CD14-positive monocyte (primary cell): ENCODE results near the gene ERGIC3. TPM values are rescaled to one million over a fixed set of nuclear protein-coding genes. Genes with fewer than 3 reads are reported as not detected.

Source experiments
- DNase-seq, 3 donors: peaks; one replicate each; pipeline ENCODE4 v3.0.0-alpha.2; 2011 to 2022
- H2AFZ ChIP-seq: 2 replicates; pipeline ENCODE4 v1.6.0; 2012; ENCODE audit warnings: mild to moderate bottlenecking, low read depth, low read length, inconsistent platforms; ENCODE audit not compliant: insufficient read depth, poor library complexity, severe bottlenecking
- H3K27ac ChIP-seq, 2 donors: 1 replicate in 1 of 2; 2 replicates in 1 of 2; pipeline ENCODE4 v1.5.1; 2012 to 2013; ENCODE audit warnings: low read length in 2 of 2, control low read depth in 1 of 2, inconsistent platforms in 1 of 2, low read depth in 1 of 2, mild to moderate bottlenecking in 1 of 2
- H3K27me3 ChIP-seq, 2 donors: one replicate each; pipeline versions ENCODE4 v1.6.0 to v1.6.1; 2011 to 2013; ENCODE audit warnings: low read length in 2 of 2; ENCODE audit not compliant: control insufficient read depth in 2 of 2, insufficient read depth in 2 of 2
- H3K36me3 ChIP-seq, 2 donors: replicated peaks in 1 of 2; 1 replicate in 1 of 2; 2 replicates in 1 of 2; pipeline versions ENCODE4 v1.5.1 to v1.6.1; 2012 to 2013; ENCODE audit warnings: low read length in 2 of 2, control low read depth in 1 of 2, inconsistent platforms in 1 of 2, mild to moderate bottlenecking in 1 of 2; ENCODE audit not compliant: insufficient read depth in 2 of 2, control insufficient read depth in 1 of 2
- H3K4me1 ChIP-seq, 2 donors: 1 replicate in 1 of 2; 2 replicates in 1 of 2; pipeline versions ENCODE4 v1.5.1 to v1.6.1; 2012 to 2013; ENCODE audit warnings: low read length in 2 of 2, control low read depth in 1 of 2, inconsistent platforms in 1 of 2, mild to moderate bottlenecking in 1 of 2, moderate library complexity in 1 of 2; ENCODE audit not compliant: insufficient read depth in 2 of 2, control insufficient read depth in 1 of 2
- H3K4me2 ChIP-seq: replicated peaks from 2 replicates; pipeline ENCODE3; 2012; ENCODE audit warnings: low read length, moderate library complexity, mild to moderate bottlenecking; ENCODE audit not compliant: poor library complexity, severe bottlenecking; ENCODE audit errors: extremely low read depth
- H3K4me3 ChIP-seq, 3 experiments: fragments of 200-600 bp in 1 of 3; sonication (generic) in 1 of 3; replicated peaks in 1 of 3; 1 replicate in 2 of 3; 2 replicates in 1 of 3; pipeline ENCODE4 v1.5.1; 2011 to 2013; ENCODE audit warnings: low read length in 3 of 3, mild to moderate bottlenecking in 3 of 3, control low read depth in 2 of 3, low read depth in 2 of 3, inconsistent platforms in 1 of 3, moderate library complexity in 1 of 3
- H3K79me2 ChIP-seq: 2 replicates; pipeline ENCODE4 v1.6.0; 2012; ENCODE audit warnings: mild to moderate bottlenecking, control low read depth, inconsistent platforms, low read length, moderate library complexity; ENCODE audit not compliant: insufficient read depth
- H3K9ac ChIP-seq: 2 replicates; pipeline ENCODE4 v1.6.0; 2017; ENCODE audit warnings: low read length, mild to moderate bottlenecking; ENCODE audit not compliant: insufficient read depth, poor library complexity, severe bottlenecking
- H3K9me3 ChIP-seq, 2 donors: replicated peaks in 1 of 2; 1 replicate in 1 of 2; 2 replicates in 1 of 2; pipeline versions ENCODE4 v1.5.1 to v1.6.1; 2012 to 2013; ENCODE audit warnings: low read length in 2 of 2, control low read depth in 1 of 2; ENCODE audit not compliant: control insufficient read depth in 1 of 2, insufficient read depth in 1 of 2
- H4K20me1 ChIP-seq: 2 replicates; pipeline ENCODE4 v1.6.0; 2012; ENCODE audit warnings: mild to moderate bottlenecking, low read length, control low read depth, moderate library complexity; ENCODE audit not compliant: insufficient read depth
- H3K27ac Mint-ChIP-seq, 7 donors: one replicate each; pipeline ENCODE4 v1.8.0; 2020; ENCODE audit warnings: mild to moderate bottlenecking in 7 of 7, mixed read lengths in 7 of 7, moderate library complexity in 6 of 7, inconsistent platforms in 2 of 7
- H3K27me3 Mint-ChIP-seq, 3 donors: one replicate each; pipeline ENCODE4 v1.8.0; 2021 to 2022; ENCODE audit warnings: low read depth in 3 of 3, mild to moderate bottlenecking in 3 of 3, mixed read lengths in 3 of 3, moderate library complexity in 3 of 3, inconsistent platforms in 1 of 3
- H3K36me3 Mint-ChIP-seq, 2 donors: one replicate each; pipeline ENCODE4 v1.8.0; 2020; ENCODE audit warnings: mixed read lengths in 2 of 2, inconsistent platforms in 1 of 2, mild to moderate bottlenecking in 1 of 2
- H3K4me1 Mint-ChIP-seq: one replicate; pipeline ENCODE4 v1.8.0; 2020; ENCODE audit warnings: mild to moderate bottlenecking, mixed read lengths
- H3K4me3 Mint-ChIP-seq, 2 donors: one replicate each; pipeline ENCODE4 v1.8.0; 2020; ENCODE audit warnings: mild to moderate bottlenecking in 2 of 2, mixed read lengths in 2 of 2, moderate library complexity in 1 of 2
- H3K9me3 Mint-ChIP-seq, 7 donors: one replicate each; pipeline ENCODE4 v1.8.0; 2020 to 2022; ENCODE audit warnings: mixed read lengths in 7 of 7, mild to moderate bottlenecking in 6 of 7, moderate library complexity in 6 of 7, inconsistent platforms in 2 of 7
- CTCF ChIP-seq: fragments of 200-600 bp; IDR thresholded peaks from one replicate; pipeline ENCODE4 v1.8.0; 2022; ENCODE audit warnings: antibody characterized with exemption, mild to moderate bottlenecking
- WGBS: methylation state at CpG from one replicate; pipeline ENCODE4 v1.1.5; 2013; ENCODE audit warnings: missing lambda C conversion rate; ENCODE audit not compliant: insufficient coverage; 5-methylcytosine and 5-hydroxymethylcytosine counted together
- intact Hi-C, 2 donors: fragments of 100-400 bp; cut with micrococcal nuclease; formaldehyde crosslinking; loops; one replicate each; pipeline versions ENCODE4 v1.15.0 to v1.15.1; 2023
- polyA plus RNA-seq, 3 donors: library from polyadenylated mRNA; depleted of rRNA in 1 of 3; unstranded in 2 of 3; stranded (reverse) in 1 of 3; fragments of 300-500 nt in 2 of 3; fragments of >200 nt in 1 of 3; fragmentation: Illumina TruSeq in 2 of 3; gene quantifications; 1 replicate in 2 of 3; 2 replicates in 1 of 3; pipeline ENCODE4 v1.2.3, GENCODE V29; 2012 to 2021

ERGIC3 gene
- polyA plus RNA-seq, 3 donors, result 128 to 371 (median 130) TPM

- H3K4me3 Mint-ChIP-seq, result no peak overlapping the region
- H3K27me3 Mint-ChIP-seq, result no peaks in the 10 kb centered on the region
- intact Hi-C loops, result no loop called here
- Histone ChIP-seq H3K36me3 (peaks cover 52 to 69% of the 10 kb centered on the region in 2 donors), H3K4me1 (no peaks in the 10 kb centered on the region), H3K9ac (no peak overlapping the region), H4K20me1 (no peaks in the 10 kb centered on the region), H2AFZ (no peak overlapping the region), H3K27me3 (no peaks in the 10 kb centered on the region), H3K27ac (no peak overlapping the region), H3K79me2 (no peaks in the 10 kb centered on the region), H3K4me3 (no peak overlapping the region), H3K4me2 (no peak overlapping the region), H3K9me3 (no peaks in the 10 kb centered on the region)
- over 99% methylated on average over 14 of the region's 21 CpGs for WGBS
- peaks cover 42 to 47% of the 10 kb centered on the region in 2 donors for H3K36me3 Mint-ChIP-seq
- H3K27ac Mint-ChIP-seq, result peak overlapping the region in 1 of 7 donors; percentile 30
- H3K9me3 Mint-ChIP-seq, result no peaks in the 10 kb centered on the region
- no peak for DNase-seq
- no peaks in the 10 kb centered on the region for H3K4me1 Mint-ChIP-seq
- no peak for TF ChIP-seq CTCF
Measured at GRCh38 chr20:35555951-35556645, 14.2 kb downstream of the ERGIC3 start.

- no peaks in the 10 kb centered on the region for H3K79me2 ChIP-seq
- no peaks in the 10 kb centered on the region for H3K27me3 Mint-ChIP-seq
- intact Hi-C loops, result no loop called here
- no peak overlapping the region for H3K9ac ChIP-seq
- 95% methylated on average over 4 of the region's 8 CpGs for WGBS
- H3K4me3 ChIP-seq, result no peak overlapping the region
- H3K27me3 ChIP-seq, result no peaks in the 10 kb centered on the region
- peaks cover 44 to 61% of the 10 kb centered on the region in 2 donors for H3K36me3 ChIP-seq
- H3K36me3 Mint-ChIP-seq, result peaks cover 42 to 47% of the 10 kb centered on the region in 2 donors
- no peak for TF ChIP-seq CTCF
- no peaks in the 10 kb centered on the region for H3K9me3 Mint-ChIP-seq
- no peaks in the 10 kb centered on the region for H3K4me1 ChIP-seq
- no peaks in the 10 kb centered on the region for H3K9me3 ChIP-seq
- no peak overlapping the region for H3K27ac ChIP-seq
- H3K4me2 ChIP-seq, result no peak overlapping the region
- H3K27ac Mint-ChIP-seq, result no peak overlapping the region
- H3K4me1 Mint-ChIP-seq, result no peaks in the 10 kb centered on the region
- DNase-seq, result no peak
- no peaks in the 10 kb centered on the region for H4K20me1 ChIP-seq
- no peak overlapping the region for H2AFZ ChIP-seq
- H3K4me3 Mint-ChIP-seq, result no peak overlapping the region
Measured at GRCh38 chr20:35556871-35557270, 15.0 kb downstream of the ERGIC3 start.
